ENCODE data around the gene SLC19A1.

GRCh38 chr21:45455674-45456583 is 86.3 kb downstream of the SLC19A1 start:
- TF ChIP-seq EZH2 (IDR thresholded peaks at IDR 0.05), result no peak
- TF ChIP-seq POLR2AphosphoS5 (IDR thresholded peaks at IDR 0.05; ENCODE audit: borderline replicate concordance, low read depth, low read length), result no peak
- no peak for TF ChIP-seq FOXP2 (optimal IDR thresholded peaks at IDR 0.05; ENCODE audit: control extremely low read depth, extremely low read length, insufficient read depth)

All from SK-N-MC (cell line).